Measurements from ENCODE around the gene MORN3. TPM values are rescaled to one million over a fixed set of nuclear protein-coding genes. Genes with fewer than 3 reads are reported as not detected.
"Not testable (repeated sequence)": the region's sequence is repeated elsewhere in the genome, so short reads cannot be mapped to it uniquely, and the experiment has no call there.

Gene MORN3
- total RNA-seq, 1 donor from 2014 or later, result 0.80 TPM

DNA sequence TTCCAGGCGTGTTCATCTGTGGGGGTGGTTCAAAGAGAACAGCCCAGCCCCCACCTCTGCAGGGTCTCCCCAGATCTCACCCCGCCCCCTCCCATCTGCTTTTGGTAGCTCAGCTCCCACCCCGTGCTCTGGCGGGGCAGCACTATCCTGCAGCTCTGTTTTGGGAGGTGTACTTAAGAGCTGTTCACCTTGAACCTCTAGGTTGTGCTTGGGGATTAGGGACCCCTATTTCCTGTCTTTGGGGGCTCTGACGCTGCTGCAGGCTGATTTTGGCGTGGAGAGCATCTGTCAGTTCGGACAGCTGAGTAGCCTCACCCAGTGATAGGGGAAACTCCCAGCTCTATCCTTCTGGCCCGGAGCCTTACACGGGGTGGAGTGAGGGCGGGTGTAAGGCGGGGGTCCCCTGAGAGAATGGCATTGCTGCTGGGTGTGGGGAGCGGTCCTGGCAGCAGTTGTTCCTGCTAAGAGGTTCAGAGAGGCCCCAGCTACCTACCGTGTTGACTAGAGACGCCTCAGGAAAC is 43.9 kb upstream of the MORN3 start:
- peaks cover 4% of the 10 kb centered on the region for H3K36me3 Mint-ChIP-seq
- no peak for DNase-seq (ENCODE audit: extremely low spot score, unreplicated experiment)
- H3K27ac Mint-ChIP-seq, result peak overlapping the region; percentile 81
- peak overlapping the region; percentile 94 for H3K4me3 Mint-ChIP-seq
- TF ChIP-seq, protein P1, sequence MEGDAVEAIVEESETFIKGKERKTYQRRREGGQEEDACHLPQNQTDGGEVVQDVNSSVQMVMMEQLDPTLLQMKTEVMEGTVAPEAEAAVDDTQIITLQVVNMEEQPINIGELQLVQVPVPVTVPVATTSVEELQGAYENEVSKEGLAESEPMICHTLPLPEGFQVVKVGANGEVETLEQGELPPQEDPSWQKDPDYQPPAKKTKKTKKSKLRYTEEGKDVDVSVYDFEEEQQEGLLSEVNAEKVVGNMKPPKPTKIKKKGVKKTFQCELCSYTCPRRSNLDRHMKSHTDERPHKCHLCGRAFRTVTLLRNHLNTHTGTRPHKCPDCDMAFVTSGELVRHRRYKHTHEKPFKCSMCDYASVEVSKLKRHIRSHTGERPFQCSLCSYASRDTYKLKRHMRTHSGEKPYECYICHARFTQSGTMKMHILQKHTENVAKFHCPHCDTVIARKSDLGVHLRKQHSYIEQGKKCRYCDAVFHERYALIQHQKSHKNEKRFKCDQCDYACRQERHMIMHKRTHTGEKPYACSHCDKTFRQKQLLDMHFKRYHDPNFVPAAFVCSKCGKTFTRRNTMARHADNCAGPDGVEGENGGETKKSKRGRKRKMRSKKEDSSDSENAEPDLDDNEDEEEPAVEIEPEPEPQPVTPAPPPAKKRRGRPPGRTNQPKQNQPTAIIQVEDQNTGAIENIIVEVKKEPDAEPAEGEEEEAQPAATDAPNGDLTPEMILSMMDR (conservative IDR thresholded peaks at IDR 0.05), result no peak
- no peaks in the 10 kb centered on the region for H3K27me3 Mint-ChIP-seq
- no peaks in the 10 kb centered on the region for H3K9me3 Mint-ChIP-seq
- H3K4me1 Mint-ChIP-seq (ENCODE audit: unreplicated experiment), result peaks cover 39% of the 10 kb centered on the region

DNA sequence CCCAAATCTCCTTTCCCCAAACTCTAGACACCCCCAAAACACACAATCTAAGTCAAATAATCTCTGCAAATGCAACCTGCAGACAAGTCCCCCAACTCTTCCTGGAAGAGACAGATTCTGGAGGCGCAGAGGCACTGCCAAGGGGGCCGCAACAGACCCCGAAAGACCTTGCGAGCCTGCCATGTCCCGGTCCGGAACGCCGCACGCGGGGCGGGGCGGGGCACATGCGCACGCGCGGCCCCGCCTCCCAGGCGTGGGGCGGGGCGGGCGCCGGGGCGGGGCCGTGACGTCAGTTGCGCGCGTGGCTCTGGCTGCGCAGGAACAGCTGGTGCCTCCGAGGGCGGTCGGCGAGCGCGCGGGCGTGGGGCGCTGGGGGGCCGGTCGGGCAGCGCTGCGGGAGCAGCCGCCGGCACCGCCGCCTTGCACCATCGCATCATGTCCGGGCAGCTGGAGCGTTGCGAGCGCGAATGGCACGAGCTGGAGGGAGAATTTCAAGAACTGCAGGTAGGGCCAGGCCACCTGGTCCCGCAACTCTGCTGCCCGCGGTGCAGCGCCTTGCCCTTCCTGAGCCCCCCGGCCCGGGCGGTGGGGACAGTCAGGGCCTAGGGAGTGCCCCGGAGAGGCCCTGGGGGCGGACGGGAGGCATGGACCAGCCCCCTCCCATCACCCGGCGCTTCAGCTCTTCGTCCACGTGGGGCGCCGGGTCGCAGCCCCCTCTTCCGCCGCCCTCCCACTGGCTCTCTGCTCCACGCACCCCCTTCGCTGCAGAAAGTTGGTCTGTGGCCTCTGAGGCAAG is 43.2 kb upstream of the MORN3 start, which contains the start of gene TMEM120B:
Gene TMEM120B (plus strand): TSS at position 292 of the 796 bp plus-strand sequence. CDS start 144 bp downstream, at position 436.
- Mint-ChIP-seq H3K4me3 (peak within 1 kb of the TSS; percentile 94), H3K36me3 (peaks cover 4% of the 10 kb centered on the region), H3K4me1 (ENCODE audit: unreplicated experiment) (peaks cover 39% of the 10 kb centered on the region), H3K9me3 (no peaks in the 10 kb centered on the region), H3K27ac (peak within 1 kb of the TSS; percentile 90), H3K27me3 (no peaks in the 10 kb centered on the region)
- peak; percentile 88 for DNase-seq (ENCODE audit: extremely low spot score, unreplicated experiment)
- TF ChIP-seq, protein P1 (conservative IDR thresholded peaks at IDR 0.05), result peak; percentile 36

DNA sequence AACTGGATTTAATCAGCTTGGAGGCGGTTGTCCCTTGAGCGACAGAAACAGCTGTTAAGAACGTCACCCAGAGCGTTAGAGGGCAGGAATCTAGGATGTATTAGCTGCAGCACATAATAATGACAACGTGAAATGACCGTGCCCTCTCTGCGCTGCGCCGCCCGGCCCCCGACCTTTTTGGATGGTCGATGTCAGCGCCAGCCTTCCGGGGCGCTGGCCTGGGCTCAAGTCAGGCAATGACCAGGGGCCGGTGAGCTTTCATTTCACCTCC is 42.7 kb upstream of the MORN3 start:
- Mint-ChIP-seq H3K27ac (peak overlapping the region; percentile 90), H3K36me3 (peaks cover 4% of the 10 kb centered on the region), H3K4me1 (ENCODE audit: unreplicated experiment) (peaks cover 36% of the 10 kb centered on the region), H3K9me3 (no peaks in the 10 kb centered on the region), H3K4me3 (peak overlapping the region; percentile 94), H3K27me3 (no peaks in the 10 kb centered on the region)
- TF ChIP-seq, protein P1 (conservative IDR thresholded peaks at IDR 0.05), result no peak
- DNase-seq (ENCODE audit: extremely low spot score, unreplicated experiment), result no peak

DNA sequence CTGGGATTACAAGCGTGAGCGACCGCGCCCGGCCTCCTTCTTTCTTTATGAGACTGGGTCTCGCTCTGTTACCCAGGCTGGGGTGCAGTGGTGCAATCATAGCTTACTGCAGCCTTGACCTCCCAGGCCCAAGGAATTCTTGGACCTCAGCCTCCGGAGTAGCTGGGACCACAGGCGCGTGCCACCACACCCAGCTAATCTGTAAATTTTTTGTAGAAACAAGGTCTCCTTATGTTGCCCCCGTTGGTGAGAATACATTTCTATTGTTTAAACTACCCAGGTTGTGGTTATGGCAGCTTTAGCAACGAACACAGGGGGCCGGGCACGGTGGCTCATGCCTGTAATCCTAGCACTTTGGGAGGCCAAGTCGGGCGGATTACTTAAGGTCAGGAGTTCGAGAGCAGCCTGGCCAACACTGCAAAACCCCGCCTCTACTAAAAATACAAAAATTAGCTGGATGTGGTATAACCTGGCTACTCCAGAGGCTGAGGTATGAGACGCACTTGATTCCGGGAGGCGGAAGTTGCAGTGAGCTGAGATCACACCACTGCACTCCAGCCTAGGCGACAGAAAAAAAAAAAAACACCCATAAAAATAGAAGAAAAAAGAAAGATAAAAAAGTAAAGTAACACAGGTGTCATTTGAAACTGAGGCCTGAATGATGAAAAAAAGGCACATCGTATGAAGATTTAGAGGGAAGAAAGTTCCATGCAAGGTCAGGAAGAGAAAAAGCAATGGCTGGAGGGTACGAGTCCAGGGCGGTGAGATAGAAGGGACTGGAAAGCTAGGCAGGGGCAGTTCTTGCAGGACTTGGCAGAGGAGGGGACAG is 42.1 kb upstream of the MORN3 start:
- TF ChIP-seq, protein P1 (conservative IDR thresholded peaks at IDR 0.05), result no peak
- peak overlapping the region; percentile 90 for H3K27ac Mint-ChIP-seq
- H3K4me1 Mint-ChIP-seq (ENCODE audit: unreplicated experiment), result peaks cover 31% of the 10 kb centered on the region
- H3K36me3 Mint-ChIP-seq, result peaks cover 4% of the 10 kb centered on the region
- DNase-seq (ENCODE audit: extremely low spot score, unreplicated experiment), result no peak
- H3K4me3 Mint-ChIP-seq, result peak overlapping the region; percentile 94
- H3K9me3 Mint-ChIP-seq, result no peaks in the 10 kb centered on the region
- no peaks in the 10 kb centered on the region for H3K27me3 Mint-ChIP-seq

DNA sequence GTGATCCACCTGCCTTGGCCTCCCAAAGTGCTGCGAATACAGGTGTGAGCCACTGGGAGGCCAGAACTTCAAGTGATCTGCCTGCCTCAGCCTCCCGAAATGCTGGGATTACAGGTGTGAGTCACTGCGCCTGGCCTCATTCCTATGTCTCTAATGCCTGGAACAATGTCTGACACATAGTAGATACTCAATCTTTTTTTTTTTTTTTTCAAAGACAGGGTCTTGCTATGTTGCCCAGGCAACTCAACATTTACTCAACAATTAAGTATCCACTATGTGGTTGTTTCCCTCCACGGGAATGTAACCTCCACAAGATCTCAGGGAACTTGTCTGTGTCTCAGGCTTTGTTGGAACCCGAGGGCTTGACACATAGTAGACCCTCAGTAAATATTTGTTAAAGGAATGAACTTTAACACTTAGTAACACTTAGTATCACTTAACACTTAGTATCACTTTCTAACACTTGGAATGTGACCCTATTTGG is 40.1 kb upstream of the MORN3 start:
- no peaks in the 10 kb centered on the region for H3K36me3 Mint-ChIP-seq
- H3K4me1 Mint-ChIP-seq (ENCODE audit: unreplicated experiment), result peaks cover 18% of the 10 kb centered on the region
- H3K4me3 Mint-ChIP-seq, result no peak overlapping the region
- TF ChIP-seq, protein P1 (conservative IDR thresholded peaks at IDR 0.05), result no peak
- no peaks in the 10 kb centered on the region for H3K9me3 Mint-ChIP-seq
- DNase-seq (ENCODE audit: extremely low spot score, unreplicated experiment), result no peak
- H3K27ac Mint-ChIP-seq, result peak overlapping the region; percentile 72
- H3K27me3 Mint-ChIP-seq, result no peaks in the 10 kb centered on the region

DNA sequence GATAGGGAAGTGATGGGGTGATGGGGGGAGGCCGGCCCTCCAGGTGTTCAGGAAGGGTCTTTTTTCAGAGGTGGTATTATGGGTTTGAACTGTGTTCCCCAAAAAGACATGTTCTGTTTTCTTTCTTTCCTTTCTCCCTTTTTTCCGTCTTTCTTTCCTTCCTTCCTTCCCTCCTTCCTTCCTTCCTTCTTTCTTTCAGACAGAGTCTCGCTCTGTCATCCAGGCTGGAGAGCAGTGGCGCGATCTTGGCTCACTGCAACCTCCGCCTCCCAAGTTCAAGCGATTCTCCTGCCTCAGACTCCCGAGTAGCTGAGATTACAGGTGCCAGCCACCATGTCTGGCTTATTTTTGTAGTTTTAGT is 39.6 kb upstream of the MORN3 start:
- Mint-ChIP-seq H3K27ac (peak overlapping the region; percentile 72), H3K4me1 (ENCODE audit: unreplicated experiment) (peaks cover 18% of the 10 kb centered on the region)
- not testable (repeated sequence) for DNase-seq (ENCODE audit: extremely low spot score, unreplicated experiment); H3K4me3 Mint-ChIP-seq; H3K36me3 Mint-ChIP-seq; H3K9me3 Mint-ChIP-seq; H3K27me3 Mint-ChIP-seq
